COR-L47 (cell line): ENCODE results near the gene KCNIP3.
"Not testable (repeated sequence)": the region's sequence is repeated elsewhere in the genome, so short reads cannot be mapped to it uniquely, and the experiment has no call there.

ENCODE experiments used
- DNase-seq: peaks from one replicate; lab custom pipeline; 2025; lab: John Stamatoyannopoulos, UW

KCNIP3 gene

GRCh38 chr2:95404676-95405075, 107.5 kb downstream of the KCNIP3 start:
- DNase-seq: not testable (repeated sequence)

GRCh38 chr2:95411239-95411638, 114.1 kb downstream of the KCNIP3 start:
- DNase-seq: not testable (repeated sequence)

- DNase-seq: peak; percentile 50
Measured at GRCh38 chr2:95414015-95414594, 117.0 kb downstream of the KCNIP3 start.

- not testable (repeated sequence) for DNase-seq
Measured at GRCh38 chr2:95415138-95415537, 118.0 kb downstream of the KCNIP3 start.

GRCh38 chr2:95415561-95415960, 118.4 kb downstream of the KCNIP3 start:
- not testable (repeated sequence) for DNase-seq

- not testable (repeated sequence) for DNase-seq
Measured at GRCh38 chr2:95427196-95427867, 130.2 kb downstream of the KCNIP3 start.

GRCh38 chr2:95429748-95430467, 132.8 kb downstream of the KCNIP3 start:
- DNase-seq: not testable (repeated sequence)

GRCh38 chr2:95433373-95433772, 136.2 kb downstream of the KCNIP3 start:
- not testable (repeated sequence) for DNase-seq

- DNase-seq: not testable (repeated sequence)
Measured at GRCh38 chr2:95433973-95434372, 136.8 kb downstream of the KCNIP3 start.

GRCh38 chr2:95434507-95435076, 137.4 kb downstream of the KCNIP3 start:
- DNase-seq: not testable (repeated sequence)

- DNase-seq: not testable (repeated sequence)
Measured at GRCh38 chr2:95435162-95435871, 138.2 kb downstream of the KCNIP3 start.
